GM19025 (cell line): ENCODE measurements around the gene PPEF1.

Experiments used
- ATAC-seq: cut with Tn5 transposase; IDR thresholded peaks from one replicate; pipeline ENCODE4 v1.9.1; 2021; ENCODE audit warnings: mild to moderate bottlenecking, low read depth, moderate library complexity; ENCODE audit not compliant: unreplicated experiment

PPEF1 gene

DNA sequence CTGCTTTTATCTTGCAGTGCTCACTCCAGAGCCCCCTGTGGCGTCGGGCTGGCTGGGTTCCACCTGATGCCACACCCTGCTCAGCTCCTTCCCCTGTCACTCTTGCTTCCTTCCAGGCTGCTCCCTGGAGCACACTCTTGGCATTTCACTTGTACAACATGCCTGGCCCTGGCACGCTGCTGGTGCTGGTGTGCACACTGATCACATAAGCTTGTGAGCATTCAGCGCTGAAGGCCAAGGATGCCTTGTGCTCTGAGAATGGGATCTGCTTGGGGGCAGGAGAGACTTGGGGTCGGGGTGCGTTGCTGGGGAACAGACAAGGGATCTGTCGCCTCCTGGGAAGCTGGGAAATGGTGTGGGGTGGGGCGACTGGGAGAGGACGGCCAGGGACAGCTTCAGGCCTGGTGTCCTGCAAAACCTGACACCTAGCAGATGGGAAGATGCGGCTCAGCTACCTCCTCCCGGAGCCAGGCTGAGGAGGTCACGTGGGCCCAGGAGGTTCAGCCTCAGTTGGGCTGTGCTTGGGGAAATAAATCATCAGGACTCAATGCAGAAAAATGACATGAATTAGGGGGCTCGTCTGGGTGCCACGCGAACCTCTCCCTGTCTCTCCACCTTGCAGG, 167.9 kb downstream of the PPEF1 start:
- no peak for ATAC-seq

GRCh38 chrX:18877469-18877868, 170.0 kb downstream of the PPEF1 start:
- no peak for ATAC-seq
